Fibroblast of mammary gland (primary cell): ENCODE data around the gene OR2V2.

Experiments
- DNase-seq: peaks from one replicate; pipeline ENCODE4 v3.0.0-alpha.2; 2010; ENCODE audit warnings: low read depth
- H3K4me3 ChIP-seq: 2 replicates; pipeline ENCODE4 v1.5.1; 2011; ENCODE audit warnings: low read depth, mild to moderate bottlenecking, low read length, moderate library complexity; ENCODE audit not compliant: control insufficient read depth
- CTCF ChIP-seq: conservative IDR thresholded peaks from 2 replicates; pipeline ENCODE4 v1.5.1; 2011; ENCODE audit warnings: low read depth, low read length, inconsistent platforms; ENCODE audit not compliant: control insufficient read depth, insufficient read depth

OR2V2 gene

GRCh38 chr5:181197326-181197951 lies 50.1 kb downstream of the OR2V2 start:
- no peak for DNase-seq
- no peak for TF ChIP-seq CTCF

GRCh38 chr5:181198106-181198685 lies 50.8 kb downstream of the OR2V2 start:
- DNase-seq, result no peak
- H3K4me3 ChIP-seq, result no peak overlapping the region
- TF ChIP-seq CTCF, result no peak

More at GRCh38 chr5:181197326-181197951, 50.1 kb downstream of the OR2V2 start:
- H3K4me3 ChIP-seq, result no peak overlapping the region

GRCh38 chr5:181198905-181199519 lies 51.6 kb downstream of the OR2V2 start:
- DNase-seq, result no peak
- H3K4me3 ChIP-seq, result no peak overlapping the region
- TF ChIP-seq CTCF, result no peak

- DNase-seq, result no peak
- no peak for TF ChIP-seq CTCF
- no peak overlapping the region for H3K4me3 ChIP-seq
Observed at GRCh38 chr5:181199881-181200638, 52.7 kb downstream of the OR2V2 start.

- no peak overlapping the region for H3K4me3 ChIP-seq
Observed at GRCh38 chr5:181200816-181201215, 53.4 kb downstream of the OR2V2 start.

More at GRCh38 chr5:181200816-181201215, 53.4 kb downstream of the OR2V2 start:
- DNase-seq, result no peak
- no peak for TF ChIP-seq CTCF
